Measurements from ENCODE around the gene SAMD10.
"Not testable (repeated sequence)": the region's sequence is repeated elsewhere in the genome, so short reads cannot be mapped to it uniquely, and the experiment has no call there.

The SAMD10 gene

GRCh38 chr20:64001607-64002011 is 22.2 kb upstream of the SAMD10 start:
- no peak for DNase-seq (ENCODE audit: low read depth)

GRCh38 chr20:64000906-64001305 is 21.5 kb upstream of the SAMD10 start:
- DNase-seq (ENCODE audit: low read depth), result no peak

- no peak for DNase-seq (ENCODE audit: low read depth)
Observed at GRCh38 chr20:63982937-63983336, 3.5 kb upstream of the SAMD10 start.

- peak; percentile 94 for DNase-seq (ENCODE audit: low read depth)
Observed at GRCh38 chr20:63980806-63981728, 1.6 kb upstream of the SAMD10 start, which contains the start of gene PRPF6. TSS of gene PRPF6 (plus strand) at chr20:63981132. CDS start at chr20:63981246, 114 bp downstream.

GRCh38 chr20:63980317-63980805 is 919 bp upstream of the SAMD10 start:
- no peak for DNase-seq (ENCODE audit: low read depth)

GRCh38 chr20:63979229-63979556 is 249 bp downstream of the SAMD10 start:
- no peak for DNase-seq (ENCODE audit: low read depth)

GRCh38 chr20:63978319-63979228 is 868 bp downstream of the SAMD10 start:
- peak; percentile 38 for DNase-seq (ENCODE audit: low read depth)

GRCh38 chr20:63977739-63978276 is 1.6 kb downstream of the SAMD10 start:
- DNase-seq (ENCODE audit: low read depth), result peak; percentile 43

- DNase-seq (ENCODE audit: low read depth), result no peak
Observed at GRCh38 chr20:63976980-63977738, 2.3 kb downstream of the SAMD10 start.

GRCh38 chr20:63976511-63976910 is 2.9 kb downstream of the SAMD10 start:
- not testable (repeated sequence) for DNase-seq (ENCODE audit: low read depth)

- no peak for DNase-seq (ENCODE audit: low read depth)
Observed at GRCh38 chr20:63974402-63975200, 4.8 kb downstream of the SAMD10 start.

GRCh38 chr20:63973636-63974401 is 5.6 kb downstream of the SAMD10 start:
- peak; percentile 73 for DNase-seq (ENCODE audit: low read depth)

- no peak for DNase-seq (ENCODE audit: low read depth)
Observed at GRCh38 chr20:63973160-63973479, 6.3 kb downstream of the SAMD10 start.

GRCh38 chr20:63972312-63973159 is 6.9 kb downstream of the SAMD10 start:
- DNase-seq (ENCODE audit: low read depth), result no peak

- DNase-seq (ENCODE audit: low read depth), result not testable (repeated sequence)
Observed at GRCh38 chr20:63971960-63972311, 7.5 kb downstream of the SAMD10 start.

- DNase-seq (ENCODE audit: low read depth), result no peak
Observed at GRCh38 chr20:63970714-63971431, 8.6 kb downstream of the SAMD10 start.

- DNase-seq (ENCODE audit: low read depth), result peak; percentile 54
Observed at GRCh38 chr20:63969838-63970713, 9.4 kb downstream of the SAMD10 start, which contains the start of gene ZNF512B. TSS of gene ZNF512B (minus strand) at chr20:63969930. CDS start at chr20:63967950, 1,980 bp downstream.
